GM12878 (cell line): ENCODE measurements around the gene MAPK8. TPM values are rescaled to one million over a fixed set of nuclear protein-coding genes. Genes with fewer than 3 reads are reported as not detected.

Experiments used
- BMI1 ChIP-seq: fragments of 450-650 bp; IDR thresholded peaks from 2 replicates; pipeline ENCODE4 v1.6.1; 2016; ENCODE audit warnings: mild to moderate bottlenecking, moderate library complexity, borderline replicate concordance
- CBX5 ChIP-seq: sonication (generic); IDR thresholded peaks from 2 replicates; pipeline ENCODE4 v1.6.1; 2016; ENCODE audit warnings: low read depth, moderate library complexity, mild to moderate bottlenecking, inconsistent platforms
- GATAD2B ChIP-seq: fragments of 450-650 bp; conservative IDR thresholded peaks from 2 replicates; pipeline ENCODE4 v1.6.1; 2017; ENCODE audit warnings: low read depth, mild to moderate bottlenecking, moderate library complexity
- POLR2AphosphoS2 ChIP-seq: IDR thresholded peaks from 2 replicates; pipeline ENCODE4 v1.6.1; 2011; ENCODE audit warnings: low read depth, mild to moderate bottlenecking, low read length, improper control_type of control experiment, moderate library complexity
- SMC3 ChIP-seq: IDR thresholded peaks from 2 replicates; pipeline ENCODE4 v1.6.1; 2011; ENCODE audit warnings: low read length, improper control_type of control experiment, borderline replicate concordance
- SPI1 ChIP-seq: IDR thresholded peaks from 2 replicates; pipeline ENCODE4 v1.6.1; 2011; ENCODE audit warnings: low read depth, mild to moderate bottlenecking, low read length, moderate library complexity, borderline replicate concordance; ENCODE audit not compliant: insufficient read depth
- ZBED1 ChIP-seq: IDR thresholded peaks from 2 replicates; pipeline ENCODE4 v1.6.1; 2016; ENCODE audit warnings: borderline replicate concordance
- polyA plus RNA-seq, 11 experiments: library from polyadenylated mRNA; depleted of rRNA in 4 of 11; unstranded in 6 of 11; stranded (reverse) in 5 of 11; fragments of >200 nt; fragmentation: Nextera tagmentation in 4 of 11; fragmentation: Illumina TruSeq in 1 of 11; extraction: Ambion mirVana in 4 of 11; extraction: Trizol in 1 of 11; gene quantifications; 1 replicate in 1 of 11; 2 replicates in 10 of 11; pipeline versions ENCODE4 v1.2.1 to v1.2.3, GENCODE V29; 2011 to 2016; ENCODE audit warnings: inconsistent platforms in 2 of 11, missing spikeins in 2 of 11, low read depth in 1 of 11
- total RNA-seq, 4 experiments: library from RNA; depleted of rRNA in 3 of 4; stranded (reverse); fragments of >200 nt in 3 of 4; fragmentation: Illumina TruSeq in 1 of 4; extraction: Trizol in 1 of 4; gene quantifications; 2 replicates each; pipeline versions ENCODE4 v1.2.1 to v1.2.3, GENCODE V29; 2013 to 2021
- TF ChIP-seq, protein P1 (sequence below): fragments of 450-650 bp; IDR thresholded peaks from 2 replicates; pipeline ENCODE4 v1.6.1; 2018; ENCODE audit warnings: borderline replicate concordance, mild to moderate bottlenecking; ENCODE audit not compliant: partially characterized antibody
- TF ChIP-seq, protein P2 (sequence below): fragments of 450-650 bp; IDR thresholded peaks from 2 replicates; pipeline ENCODE4 v1.6.1; 2016; ENCODE audit warnings: mild to moderate bottlenecking
- TF ChIP-seq, protein P3 (sequence below): fragments of 450-650 bp; IDR thresholded peaks from 2 replicates; pipeline ENCODE4 v1.6.1; 2016; ENCODE audit warnings: mild to moderate bottlenecking
- TF ChIP-seq, protein P4 (sequence below): IDR thresholded peaks from 2 replicates; pipeline ENCODE4 v1.6.1; 2012; ENCODE audit warnings: improper control_type of control experiment, low read depth, low read length; ENCODE audit not compliant: insufficient replicate concordance
- TF ChIP-seq, protein P5 (sequence below): fragments of 450-650 bp; IDR thresholded peaks from 2 replicates; pipeline ENCODE4 v1.6.1; 2016; ENCODE audit warnings: mild to moderate bottlenecking, moderate library complexity, borderline replicate concordance

Gene MAPK8
- total and polyA plus RNA-seq, 10 of the 15 experiments (the other 5 are each of a cell fraction or from before 2014, with no cell fraction given): 3.9 to 102 (median 40.0) TPM

DNA sequence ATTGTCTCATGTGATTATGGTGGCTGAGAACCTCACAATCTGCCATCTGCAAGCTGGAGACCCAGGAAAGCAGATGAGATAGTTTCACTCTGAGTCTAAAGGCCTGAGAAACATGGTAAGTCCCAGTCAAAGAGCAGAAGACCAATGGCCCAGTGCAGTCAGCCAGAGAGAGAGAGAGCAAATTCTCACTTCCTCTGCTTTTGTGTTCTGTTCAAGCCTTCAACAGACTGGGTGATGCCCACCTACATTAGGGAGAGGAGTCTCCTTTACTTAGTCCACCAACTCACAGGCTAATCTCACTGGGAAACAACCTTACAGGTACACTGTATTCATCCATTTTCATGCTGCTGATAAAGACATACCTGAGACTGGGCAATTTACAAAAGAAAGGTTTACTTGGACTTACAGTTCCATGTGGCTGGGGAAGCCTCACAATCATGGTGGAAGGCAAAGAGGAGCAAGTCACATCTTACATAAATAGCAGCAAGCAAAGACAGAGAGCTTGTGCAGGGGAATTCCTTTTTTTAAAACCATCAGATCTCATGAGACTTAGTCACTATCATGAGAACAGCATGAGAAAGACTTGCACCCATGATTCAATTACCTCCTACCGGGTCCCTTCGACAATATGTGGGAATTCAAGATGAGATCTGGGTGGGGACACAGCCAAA, 27.3 kb upstream of the MAPK8 start (continued):
- TF ChIP-seq, protein P1, sequence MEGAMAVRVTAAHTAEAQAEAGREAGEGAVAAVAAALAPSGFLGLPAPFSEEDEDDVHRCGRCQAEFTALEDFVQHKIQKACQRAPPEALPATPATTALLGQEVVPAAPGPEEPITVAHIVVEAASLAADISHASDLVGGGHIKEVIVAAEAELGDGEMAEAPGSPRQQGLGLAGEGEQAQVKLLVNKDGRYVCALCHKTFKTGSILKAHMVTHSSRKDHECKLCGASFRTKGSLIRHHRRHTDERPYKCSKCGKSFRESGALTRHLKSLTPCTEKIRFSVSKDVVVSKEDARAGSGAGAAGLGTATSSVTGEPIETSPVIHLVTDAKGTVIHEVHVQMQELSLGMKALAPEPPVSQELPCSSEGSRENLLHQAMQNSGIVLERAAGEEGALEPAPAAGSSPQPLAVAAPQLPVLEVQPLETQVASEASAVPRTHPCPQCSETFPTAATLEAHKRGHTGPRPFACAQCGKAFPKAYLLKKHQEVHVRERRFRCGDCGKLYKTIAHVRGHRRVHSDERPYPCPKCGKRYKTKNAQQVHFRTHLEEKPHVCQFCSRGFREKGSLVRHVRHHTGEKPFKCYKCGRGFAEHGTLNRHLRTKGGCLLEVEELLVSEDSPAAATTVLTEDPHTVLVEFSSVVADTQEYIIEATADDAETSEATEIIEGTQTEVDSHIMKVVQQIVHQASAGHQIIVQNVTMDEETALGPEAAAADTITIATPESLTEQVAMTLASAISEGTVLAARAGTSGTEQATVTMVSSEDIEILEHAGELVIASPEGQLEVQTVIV: no peak
- TF ChIP-seq, protein P2, sequence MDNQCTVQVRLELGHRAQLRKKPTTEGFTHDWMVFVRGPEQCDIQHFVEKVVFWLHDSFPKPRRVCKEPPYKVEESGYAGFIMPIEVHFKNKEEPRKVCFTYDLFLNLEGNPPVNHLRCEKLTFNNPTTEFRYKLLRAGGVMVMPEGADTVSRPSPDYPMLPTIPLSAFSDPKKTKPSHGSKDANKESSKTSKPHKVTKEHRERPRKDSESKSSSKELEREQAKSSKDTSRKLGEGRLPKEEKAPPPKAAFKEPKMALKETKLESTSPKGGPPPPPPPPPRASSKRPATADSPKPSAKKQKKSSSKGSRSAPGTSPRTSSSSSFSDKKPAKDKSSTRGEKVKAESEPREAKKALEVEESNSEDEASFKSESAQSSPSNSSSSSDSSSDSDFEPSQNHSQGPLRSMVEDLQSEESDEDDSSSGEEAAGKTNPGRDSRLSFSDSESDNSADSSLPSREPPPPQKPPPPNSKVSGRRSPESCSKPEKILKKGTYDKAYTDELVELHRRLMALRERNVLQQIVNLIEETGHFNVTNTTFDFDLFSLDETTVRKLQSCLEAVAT: peak; percentile 84
- TF ChIP-seq SMC3 (peak; percentile 31; the same call in 1 of the 2 replicates), SPI1 (peak; percentile 98), CBX5 (peak; percentile 66; the same call in 1 of the 2 replicates), ZBED1 (peak; percentile 57; the same call in 1 of the 2 replicates), BMI1 (0 out of 2 replicates have a peak, but pooled peaks have one; percentile 57), GATAD2B (peak; percentile 96), POLR2AphosphoS2 (0 out of 2 replicates have a peak, but pooled peaks have one; percentile 28)
- TF ChIP-seq, protein P3, sequence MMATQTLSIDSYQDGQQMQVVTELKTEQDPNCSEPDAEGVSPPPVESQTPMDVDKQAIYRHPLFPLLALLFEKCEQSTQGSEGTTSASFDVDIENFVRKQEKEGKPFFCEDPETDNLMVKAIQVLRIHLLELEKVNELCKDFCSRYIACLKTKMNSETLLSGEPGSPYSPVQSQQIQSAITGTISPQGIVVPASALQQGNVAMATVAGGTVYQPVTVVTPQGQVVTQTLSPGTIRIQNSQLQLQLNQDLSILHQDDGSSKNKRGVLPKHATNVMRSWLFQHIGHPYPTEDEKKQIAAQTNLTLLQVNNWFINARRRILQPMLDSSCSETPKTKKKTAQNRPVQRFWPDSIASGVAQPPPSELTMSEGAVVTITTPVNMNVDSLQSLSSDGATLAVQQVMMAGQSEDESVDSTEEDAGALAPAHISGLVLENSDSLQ: no peak
- TF ChIP-seq, protein P4, sequence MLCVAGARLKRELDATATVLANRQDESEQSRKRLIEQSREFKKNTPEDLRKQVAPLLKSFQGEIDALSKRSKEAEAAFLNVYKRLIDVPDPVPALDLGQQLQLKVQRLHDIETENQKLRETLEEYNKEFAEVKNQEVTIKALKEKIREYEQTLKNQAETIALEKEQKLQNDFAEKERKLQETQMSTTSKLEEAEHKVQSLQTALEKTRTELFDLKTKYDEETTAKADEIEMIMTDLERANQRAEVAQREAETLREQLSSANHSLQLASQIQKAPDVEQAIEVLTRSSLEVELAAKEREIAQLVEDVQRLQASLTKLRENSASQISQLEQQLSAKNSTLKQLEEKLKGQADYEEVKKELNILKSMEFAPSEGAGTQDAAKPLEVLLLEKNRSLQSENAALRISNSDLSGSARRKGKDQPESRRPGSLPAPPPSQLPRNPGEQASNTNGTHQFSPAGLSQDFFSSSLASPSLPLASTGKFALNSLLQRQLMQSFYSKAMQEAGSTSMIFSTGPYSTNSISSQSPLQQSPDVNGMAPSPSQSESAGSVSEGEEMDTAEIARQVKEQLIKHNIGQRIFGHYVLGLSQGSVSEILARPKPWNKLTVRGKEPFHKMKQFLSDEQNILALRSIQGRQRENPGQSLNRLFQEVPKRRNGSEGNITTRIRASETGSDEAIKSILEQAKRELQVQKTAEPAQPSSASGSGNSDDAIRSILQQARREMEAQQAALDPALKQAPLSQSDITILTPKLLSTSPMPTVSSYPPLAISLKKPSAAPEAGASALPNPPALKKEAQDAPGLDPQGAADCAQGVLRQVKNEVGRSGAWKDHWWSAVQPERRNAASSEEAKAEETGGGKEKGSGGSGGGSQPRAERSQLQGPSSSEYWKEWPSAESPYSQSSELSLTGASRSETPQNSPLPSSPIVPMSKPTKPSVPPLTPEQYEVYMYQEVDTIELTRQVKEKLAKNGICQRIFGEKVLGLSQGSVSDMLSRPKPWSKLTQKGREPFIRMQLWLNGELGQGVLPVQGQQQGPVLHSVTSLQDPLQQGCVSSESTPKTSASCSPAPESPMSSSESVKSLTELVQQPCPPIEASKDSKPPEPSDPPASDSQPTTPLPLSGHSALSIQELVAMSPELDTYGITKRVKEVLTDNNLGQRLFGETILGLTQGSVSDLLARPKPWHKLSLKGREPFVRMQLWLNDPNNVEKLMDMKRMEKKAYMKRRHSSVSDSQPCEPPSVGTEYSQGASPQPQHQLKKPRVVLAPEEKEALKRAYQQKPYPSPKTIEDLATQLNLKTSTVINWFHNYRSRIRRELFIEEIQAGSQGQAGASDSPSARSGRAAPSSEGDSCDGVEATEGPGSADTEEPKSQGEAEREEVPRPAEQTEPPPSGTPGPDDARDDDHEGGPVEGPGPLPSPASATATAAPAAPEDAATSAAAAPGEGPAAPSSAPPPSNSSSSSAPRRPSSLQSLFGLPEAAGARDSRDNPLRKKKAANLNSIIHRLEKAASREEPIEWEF: peak; percentile 61
- TF ChIP-seq, protein P5, sequence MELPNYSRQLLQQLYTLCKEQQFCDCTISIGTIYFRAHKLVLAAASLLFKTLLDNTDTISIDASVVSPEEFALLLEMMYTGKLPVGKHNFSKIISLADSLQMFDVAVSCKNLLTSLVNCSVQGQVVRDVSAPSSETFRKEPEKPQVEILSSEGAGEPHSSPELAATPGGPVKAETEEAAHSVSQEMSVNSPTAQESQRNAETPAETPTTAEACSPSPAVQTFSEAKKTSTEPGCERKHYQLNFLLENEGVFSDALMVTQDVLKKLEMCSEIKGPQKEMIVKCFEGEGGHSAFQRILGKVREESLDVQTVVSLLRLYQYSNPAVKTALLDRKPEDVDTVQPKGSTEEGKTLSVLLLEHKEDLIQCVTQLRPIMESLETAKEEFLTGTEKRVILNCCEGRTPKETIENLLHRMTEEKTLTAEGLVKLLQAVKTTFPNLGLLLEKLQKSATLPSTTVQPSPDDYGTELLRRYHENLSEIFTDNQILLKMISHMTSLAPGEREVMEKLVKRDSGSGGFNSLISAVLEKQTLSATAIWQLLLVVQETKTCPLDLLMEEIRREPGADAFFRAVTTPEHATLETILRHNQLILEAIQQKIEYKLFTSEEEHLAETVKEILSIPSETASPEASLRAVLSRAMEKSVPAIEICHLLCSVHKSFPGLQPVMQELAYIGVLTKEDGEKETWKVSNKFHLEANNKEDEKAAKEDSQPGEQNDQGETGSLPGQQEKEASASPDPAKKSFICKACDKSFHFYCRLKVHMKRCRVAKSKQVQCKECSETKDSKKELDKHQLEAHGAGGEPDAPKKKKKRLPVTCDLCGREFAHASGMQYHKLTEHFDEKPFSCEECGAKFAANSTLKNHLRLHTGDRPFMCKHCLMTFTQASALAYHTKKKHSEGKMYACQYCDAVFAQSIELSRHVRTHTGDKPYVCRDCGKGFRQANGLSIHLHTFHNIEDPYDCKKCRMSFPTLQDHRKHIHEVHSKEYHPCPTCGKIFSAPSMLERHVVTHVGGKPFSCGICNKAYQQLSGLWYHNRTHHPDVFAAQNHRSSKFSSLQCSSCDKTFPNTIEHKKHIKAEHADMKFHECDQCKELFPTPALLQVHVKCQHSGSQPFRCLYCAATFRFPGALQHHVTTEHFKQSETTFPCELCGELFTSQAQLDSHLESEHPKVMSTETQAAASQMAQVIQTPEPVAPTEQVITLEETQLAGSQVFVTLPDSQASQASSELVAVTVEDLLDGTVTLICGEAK: no peak
